Esophagus muscularis mucosa (tissue), 4 donors: Measurements from ENCODE around the gene CYBA.

Experiments used
- CTCF ChIP-seq, 3 experiments: fragments of 200-600 bp in 2 of 3; fragments of 450-650 bp in 1 of 3; sonication (generic) in 2 of 3; IDR thresholded peaks; one replicate each; pipeline ENCODE4 v1.5.1; 2017 to 2019; ENCODE audit warnings: antibody characterized with exemption in 3 of 3, mild to moderate bottlenecking in 2 of 3, moderate library complexity in 1 of 3
- EP300 ChIP-seq: sonication (generic); formaldehyde crosslinking; IDR thresholded peaks from one replicate; pipeline ENCODE4 v1.6.1; 2017; ENCODE audit warnings: antibody characterized with exemption
- POLR2A ChIP-seq: fragments of 450-650 bp; IDR thresholded peaks from one replicate; pipeline ENCODE4 v1.6.1; 2017; ENCODE audit warnings: antibody characterized with exemption, moderate library complexity, mild to moderate bottlenecking, low read depth
- POLR2AphosphoS5 ChIP-seq, 2 donors: sonication (generic); formaldehyde crosslinking; IDR thresholded peaks; one replicate each; pipeline ENCODE4 v1.6.1; 2017; ENCODE audit warnings: antibody characterized with exemption in 2 of 2

GRCh38 chr16:88632587-88632930 is 18.3 kb downstream of the CYBA start:
- no peak for TF ChIP-seq POLR2AphosphoS5 (IDR thresholded peaks at IDR 0.05)
- TF ChIP-seq CTCF (IDR thresholded peaks at IDR 0.05): no peak
- TF ChIP-seq EP300: no peak
- no peak for TF ChIP-seq POLR2A
